Activated T-helper 9 cell treated with anti-CD3 and anti-CD28 coated beads, Interleukin-2, amount 50 U/mL, for 16 hours (primary cell): ENCODE results near the gene SPTBN5.

Experiments used
- DNase-seq: peaks from one replicate; pipeline ENCODE4 v3.0.0-alpha.2; 2020; ENCODE audit warnings: low read depth

The SPTBN5 gene

DNA sequence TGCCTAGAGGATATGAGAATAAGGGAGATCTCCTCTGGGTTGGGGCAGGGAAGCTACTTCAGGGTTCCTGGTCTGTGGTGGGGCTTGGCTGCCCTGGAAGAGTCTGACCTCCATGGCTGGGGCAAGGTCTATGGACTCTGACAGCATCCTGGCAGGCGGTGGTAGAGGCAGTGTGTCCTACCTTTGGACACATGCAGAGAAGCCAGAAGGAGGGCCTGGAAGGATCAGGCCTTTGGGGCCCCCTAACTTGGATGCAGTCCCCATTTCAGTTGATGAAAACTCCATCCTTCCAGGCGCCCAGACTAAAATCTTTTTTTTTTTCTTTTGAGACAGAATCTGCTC lies 10.4 kb downstream of the SPTBN5 start:
- DNase-seq = no peak

DNA sequence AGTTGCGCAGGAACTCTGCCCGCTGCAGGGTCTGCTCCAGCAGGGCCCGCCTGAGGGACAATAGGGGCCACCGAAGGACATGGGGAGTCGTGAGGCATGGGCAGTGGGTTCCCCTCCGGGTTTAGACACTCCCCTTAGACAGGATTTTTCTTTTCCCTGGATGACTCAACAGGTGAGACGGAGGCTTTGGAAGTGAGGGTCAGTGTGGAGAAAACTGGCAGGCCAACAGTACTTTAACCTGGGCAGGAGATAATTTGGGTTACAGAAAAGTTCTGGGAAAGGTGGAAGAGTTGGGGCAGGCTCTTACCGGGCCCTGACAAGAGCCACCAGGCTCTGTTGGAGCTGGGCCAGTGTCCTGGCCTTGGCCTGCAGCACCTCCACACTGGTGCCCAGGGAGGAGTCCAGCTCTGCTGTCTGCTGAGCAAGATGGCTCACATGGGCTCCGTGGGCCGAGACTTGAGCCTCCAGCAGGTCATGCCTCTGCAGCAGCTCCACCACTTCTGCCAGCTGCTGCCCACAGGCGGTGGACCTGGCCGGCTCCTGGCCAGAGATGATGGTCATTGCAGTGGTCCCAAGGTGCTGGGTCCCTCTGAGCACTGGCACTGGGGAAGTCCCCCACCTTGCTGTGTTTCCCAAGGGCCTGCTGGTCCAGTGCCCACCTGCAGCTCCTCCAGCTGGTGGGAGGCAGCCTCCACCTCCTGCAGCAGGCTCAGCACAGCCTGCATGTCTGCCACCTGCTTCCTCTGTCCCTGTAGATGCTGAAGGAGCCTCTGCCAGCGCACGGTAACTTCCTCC lies 11.0 kb downstream of the SPTBN5 start:
- DNase-seq = no peak

DNA sequence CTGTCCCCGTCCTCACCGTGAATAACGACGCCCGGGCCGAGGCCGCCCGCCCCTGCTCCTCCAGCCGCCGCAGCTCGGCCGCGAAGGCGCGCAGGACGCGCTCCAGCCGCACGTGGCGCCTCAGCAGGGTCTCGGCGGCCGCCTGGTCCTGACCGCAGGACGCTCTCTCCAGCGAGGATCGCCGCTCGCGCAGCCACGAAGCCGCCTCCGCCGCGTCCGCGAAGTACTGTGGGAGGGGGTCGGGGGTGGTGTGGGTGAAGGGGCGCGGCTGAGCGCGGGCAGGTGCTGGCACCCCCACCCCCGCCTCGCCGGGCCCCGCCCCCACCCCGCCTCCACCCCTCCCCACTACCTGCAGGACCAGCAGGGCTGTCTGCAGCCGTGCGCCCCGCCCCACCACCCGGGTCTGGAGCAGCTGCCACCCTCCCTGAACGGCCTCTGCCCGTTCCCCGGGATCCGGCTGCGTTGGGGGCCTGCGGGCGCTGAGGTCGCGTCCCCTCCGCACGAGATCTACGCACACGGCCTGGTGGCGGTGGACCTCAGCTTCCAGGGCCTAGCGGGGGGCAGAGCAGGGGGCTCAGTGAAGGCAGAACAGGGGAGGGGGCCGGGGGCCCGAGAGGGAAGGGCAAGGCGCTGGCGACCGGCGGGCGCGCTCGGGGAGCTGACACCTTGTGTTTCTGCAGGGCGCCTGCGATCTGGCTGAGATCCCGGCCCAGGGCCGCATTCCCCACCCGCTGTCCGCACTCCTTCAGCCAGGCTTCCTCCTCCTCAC lies 11.7 kb downstream of the SPTBN5 start:
- no peak for DNase-seq

DNA sequence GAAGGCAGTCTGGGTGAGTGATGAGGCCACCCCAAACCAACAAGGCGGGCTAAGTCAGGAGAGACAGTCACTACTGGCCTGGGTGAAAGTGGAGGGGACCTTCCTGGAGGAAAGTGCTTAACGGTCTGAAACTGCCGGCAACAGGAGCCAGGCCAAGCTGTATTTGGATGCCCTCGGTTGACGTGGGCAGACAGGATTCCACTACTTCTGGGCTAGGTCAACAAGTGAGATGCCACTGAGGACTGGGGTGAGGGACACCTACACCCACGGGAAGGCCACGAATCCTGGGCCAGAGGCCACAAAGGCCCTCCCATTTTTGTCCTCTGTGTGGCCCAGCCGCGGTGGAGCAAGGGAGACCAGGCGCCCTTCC lies 12.3 kb downstream of the SPTBN5 start:
- no peak for DNase-seq

DNA sequence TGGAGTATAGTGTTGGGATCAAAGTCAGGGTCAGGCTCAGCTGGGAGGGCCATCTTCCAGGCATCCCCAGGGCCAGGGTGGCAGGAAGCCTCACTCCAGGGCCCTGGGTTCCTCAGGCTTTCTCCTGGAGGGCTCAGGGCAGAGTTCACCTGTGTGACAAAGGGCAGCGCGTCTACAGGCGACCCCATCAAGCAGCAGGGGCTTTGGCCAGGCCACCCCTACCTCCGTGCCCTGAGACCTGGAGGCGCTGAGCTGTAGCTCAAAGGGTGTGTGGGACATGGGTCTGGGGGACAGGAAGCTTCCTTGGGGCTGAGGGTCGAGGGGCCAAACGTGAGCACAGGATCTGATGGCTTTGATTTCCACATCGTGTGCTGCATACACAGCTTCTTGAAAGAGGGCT lies 12.8 kb downstream of the SPTBN5 start:
- no peak for DNase-seq

DNA sequence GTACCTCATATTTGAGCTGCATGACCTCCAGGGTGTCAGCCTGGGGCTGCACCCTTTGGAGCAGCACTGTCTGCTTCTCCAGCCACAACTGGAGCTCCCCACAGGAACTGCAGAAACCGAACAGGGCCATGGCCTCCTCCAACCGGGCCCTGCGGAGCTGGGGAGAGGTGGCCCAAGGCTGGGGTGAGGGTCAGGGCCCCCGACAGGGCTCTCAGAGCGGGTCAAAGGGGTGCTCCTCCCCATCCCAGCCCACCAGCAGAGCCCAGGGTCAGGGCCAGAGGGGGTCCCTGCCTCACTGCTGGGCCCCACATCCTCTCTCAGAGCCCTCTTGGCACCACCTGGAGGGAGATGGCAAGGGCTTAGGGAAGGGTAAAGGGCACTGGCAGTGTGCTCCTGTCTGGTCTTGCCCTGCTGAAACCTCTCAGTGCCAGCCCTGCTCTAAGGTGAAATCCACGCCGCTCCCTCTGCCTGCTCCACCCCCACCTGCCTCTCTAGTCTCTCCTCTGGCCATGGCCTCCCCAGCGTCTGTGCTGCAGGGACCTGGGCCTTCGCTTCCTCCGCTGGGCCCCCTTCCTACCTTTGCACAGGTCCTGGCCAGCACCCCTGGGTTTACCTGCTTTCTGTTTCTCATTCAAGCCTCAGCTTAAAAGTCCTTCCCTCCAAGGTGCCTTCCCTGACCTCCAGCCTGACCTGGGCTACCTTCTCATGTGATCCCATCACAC lies 13.5 kb downstream of the SPTBN5 start:
- no peak for DNase-seq

DNA sequence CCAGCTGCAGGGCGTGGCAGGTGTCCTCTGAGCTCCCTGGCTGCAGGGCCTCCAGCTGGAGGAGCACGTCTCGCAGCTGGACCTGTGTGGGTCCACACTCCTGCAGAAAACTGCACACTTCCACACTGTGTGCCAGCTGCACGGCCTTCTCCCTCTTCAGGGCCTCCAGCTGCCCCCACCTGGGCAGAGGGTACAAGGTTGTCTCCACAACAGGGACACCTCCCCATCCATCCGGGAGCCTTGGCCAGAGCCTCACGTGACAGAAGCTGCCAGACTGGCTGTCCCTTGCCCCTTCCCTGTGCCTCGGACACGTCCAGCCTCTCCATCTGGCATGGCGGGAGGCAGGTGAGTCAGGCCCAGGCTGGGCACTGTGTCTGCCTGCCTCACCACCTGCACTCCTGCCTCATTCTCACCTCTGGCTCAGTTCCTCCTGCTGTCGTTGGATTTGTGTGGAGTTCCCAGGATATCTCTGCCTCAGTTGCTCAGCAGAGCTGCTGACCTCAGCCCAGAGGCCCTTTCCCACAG lies 14.5 kb downstream of the SPTBN5 start:
- DNase-seq = no peak

DNA sequence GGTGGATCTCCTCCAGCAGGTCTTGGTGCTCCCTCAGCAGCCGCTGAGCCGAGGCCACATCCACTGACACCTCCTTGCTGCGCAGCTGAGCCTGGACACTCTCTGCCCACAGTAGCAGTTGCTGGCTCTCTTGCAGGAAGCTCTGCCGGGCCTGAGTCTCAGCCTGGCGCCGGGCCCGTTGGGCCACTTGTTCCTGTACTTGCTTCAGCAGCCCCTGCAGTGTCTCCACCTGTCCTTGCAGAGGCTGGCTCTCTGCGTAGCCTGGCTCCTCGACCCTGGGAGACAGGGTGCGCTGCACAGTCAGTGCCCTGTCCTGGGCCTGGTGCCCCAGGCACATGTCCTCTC lies 15.5 kb downstream of the SPTBN5 start:
- no peak for DNase-seq

DNA sequence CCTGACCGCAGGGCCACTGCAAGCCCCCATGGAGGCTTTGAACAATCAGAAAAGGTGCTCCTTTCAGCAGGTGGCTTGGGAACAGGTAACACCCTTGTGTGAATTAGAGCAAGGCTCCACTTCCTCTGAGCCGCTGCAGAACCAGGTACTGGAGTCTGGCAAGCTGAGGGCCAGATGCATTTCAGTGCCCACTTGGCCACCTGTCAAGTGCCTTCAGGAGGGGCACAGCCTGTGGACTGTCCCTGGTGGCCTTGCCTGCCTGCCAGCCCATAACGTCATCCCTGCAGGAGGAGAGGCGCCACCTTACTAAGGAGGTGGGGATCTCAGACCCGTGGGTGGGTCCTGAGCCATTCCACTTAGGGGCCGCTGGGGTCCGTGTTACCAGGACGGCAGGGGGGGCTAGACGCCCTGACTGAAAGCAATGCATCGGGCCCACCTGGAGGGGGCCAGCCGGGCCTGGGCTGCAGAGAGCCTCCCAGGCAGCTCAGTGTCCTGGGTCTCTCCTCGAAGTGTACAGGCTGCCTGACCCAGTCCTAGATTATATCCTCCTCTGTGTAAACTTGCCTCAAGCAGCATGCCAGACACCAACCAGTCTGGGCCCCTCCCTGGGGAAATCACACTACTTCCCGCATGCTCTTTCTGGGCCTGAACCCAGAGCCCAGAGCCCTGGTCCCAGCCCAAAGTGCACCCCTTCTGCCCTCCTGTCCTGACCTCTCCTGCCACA lies 16.1 kb downstream of the SPTBN5 start:
- no peak for DNase-seq

DNA sequence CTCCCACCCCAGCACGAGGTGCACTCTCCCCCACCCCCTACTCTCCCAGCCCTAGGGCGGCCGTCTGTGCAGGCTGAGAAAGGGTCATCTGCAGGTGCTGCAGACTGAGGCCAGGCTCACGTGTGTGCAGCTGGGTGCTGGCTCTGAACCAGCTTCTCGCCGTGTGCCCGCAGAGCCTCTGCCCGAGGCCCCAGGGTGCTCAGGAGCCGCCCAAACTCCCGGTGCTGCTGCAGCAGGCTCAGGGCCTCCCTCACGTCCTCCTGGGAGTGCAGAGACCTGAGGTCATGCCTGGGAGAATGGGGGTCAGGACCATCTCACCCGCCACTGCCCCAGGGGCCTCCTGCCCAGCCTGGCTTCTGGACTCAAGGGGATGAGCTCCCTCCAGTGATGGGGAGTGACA lies 17.2 kb downstream of the SPTBN5 start:
- no peak for DNase-seq

DNA sequence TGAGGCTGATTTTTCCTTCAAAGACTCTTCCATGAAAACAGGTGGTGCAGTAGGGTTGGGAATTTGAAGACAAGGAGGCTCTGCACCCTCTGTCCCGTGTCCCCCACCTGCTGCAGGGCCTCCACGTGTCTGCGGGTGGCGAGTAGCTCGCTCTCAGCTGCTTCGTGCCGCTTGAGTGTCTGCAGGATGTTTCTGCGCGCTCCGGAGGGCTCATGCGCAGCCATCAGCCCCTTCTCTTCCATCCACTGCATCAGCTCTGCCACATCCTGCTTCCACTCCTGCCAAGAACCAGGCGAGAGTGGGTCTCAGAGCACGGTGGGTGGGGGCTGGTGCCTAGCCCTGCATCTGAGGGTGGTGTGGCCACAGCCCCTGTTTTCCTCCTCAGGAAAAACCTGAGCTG lies 17.8 kb downstream of the SPTBN5 start:
- DNase-seq = no peak

DNA sequence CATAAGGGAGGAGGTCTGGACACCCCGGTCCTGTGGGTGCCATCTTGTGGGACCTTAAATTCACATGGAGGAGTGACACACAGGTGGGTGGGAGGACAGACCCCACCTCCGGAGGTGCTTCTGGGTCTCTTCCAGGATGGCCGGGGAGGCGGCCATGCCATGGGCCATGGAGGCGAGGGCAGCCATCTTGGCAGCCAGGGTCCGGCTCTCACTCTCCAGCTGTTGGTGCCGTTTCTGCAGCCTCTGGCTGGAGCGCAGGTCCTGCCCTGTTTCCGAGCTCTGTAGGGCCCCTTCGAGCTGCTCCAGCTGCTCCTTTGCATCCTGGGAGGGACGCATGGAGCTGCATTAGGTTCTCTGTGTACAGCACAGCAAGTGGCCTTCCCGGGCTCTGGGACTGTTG lies 19.1 kb downstream of the SPTBN5 start:
- DNase-seq = no peak

DNA sequence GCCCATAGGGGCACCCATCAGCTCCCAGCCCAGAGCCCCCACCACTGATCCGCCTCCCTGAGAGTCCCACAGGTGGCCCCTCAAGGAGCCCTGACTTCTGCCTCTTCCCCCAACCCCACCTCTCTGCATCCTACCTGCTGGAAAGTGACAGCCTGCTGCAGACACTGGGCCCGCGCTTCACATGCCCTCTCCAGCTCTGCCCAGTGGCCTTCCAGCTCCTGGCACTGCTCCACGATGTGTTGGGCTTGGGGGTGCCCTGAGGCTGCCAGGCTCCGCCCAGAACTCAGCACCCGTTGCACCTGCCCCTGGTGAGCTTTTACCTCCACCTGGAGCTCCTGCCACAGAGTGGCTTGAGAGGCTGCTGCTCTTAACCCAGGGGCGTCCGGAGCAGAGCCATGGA lies 20.1 kb downstream of the SPTBN5 start:
- no peak for DNase-seq

DNA sequence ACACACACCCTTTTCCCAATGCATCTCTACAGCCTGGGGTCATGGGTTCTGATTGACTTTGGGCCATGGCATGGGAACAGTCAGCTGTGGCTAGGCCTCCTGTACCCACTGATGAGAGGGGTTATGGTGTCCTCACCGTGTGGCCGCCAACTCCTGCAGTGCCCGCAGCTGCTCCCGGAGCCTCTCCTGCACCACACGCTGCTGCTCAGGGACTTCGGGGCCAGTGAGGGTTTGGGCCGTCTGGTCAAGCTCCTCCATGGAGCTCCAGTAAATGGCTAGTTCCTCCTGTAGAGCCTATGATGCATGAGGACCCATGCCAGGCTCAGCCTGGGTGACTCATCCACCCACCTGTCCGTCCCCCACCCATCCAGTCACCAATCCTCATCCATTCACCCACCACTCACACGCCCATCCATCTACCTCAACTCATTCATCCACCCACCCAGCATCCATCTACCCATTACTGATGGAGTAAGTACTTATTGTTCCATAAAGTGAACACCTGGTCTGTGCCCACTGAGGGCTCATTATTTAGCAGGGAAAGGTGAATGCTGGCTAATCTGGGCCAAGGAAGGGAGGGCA lies 21.6 kb downstream of the SPTBN5 start:
- DNase-seq = no peak

DNA sequence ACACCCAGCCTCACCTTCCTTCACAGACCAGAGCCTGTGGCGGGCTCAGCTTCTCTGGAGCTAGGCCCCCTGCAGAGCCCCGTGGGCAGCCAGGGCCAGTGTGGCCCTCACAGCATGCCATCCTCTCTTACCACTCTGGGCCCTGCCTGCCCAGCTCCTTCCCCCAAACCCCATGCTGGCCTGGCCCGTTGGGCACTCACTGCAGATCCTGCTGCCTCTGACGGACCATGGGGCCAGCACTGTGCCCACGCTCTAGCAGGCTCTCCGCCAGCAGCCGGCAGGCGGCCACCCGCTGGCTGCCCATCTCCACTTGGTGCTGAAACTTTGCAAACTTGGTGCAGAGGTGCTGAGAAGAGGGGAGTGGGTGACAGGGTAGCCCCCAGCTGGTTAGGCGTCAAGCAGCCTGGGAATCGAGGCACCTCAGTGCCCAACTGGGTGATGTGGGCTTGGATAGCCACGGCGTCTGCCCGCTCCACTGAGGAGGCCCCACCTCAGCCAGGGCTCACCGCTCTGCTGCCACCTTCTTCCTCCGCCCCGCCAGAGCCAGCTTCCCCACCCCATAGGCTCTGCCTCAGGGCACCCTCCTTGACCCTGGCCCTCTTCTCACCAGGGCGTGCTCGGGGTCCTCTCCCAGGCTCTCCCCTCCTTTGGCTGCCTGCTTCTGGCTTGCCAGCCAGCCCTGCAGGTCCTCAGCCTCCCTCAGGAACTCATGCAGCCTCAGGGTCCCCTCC lies 22.5 kb downstream of the SPTBN5 start:
- no peak for DNase-seq

DNA sequence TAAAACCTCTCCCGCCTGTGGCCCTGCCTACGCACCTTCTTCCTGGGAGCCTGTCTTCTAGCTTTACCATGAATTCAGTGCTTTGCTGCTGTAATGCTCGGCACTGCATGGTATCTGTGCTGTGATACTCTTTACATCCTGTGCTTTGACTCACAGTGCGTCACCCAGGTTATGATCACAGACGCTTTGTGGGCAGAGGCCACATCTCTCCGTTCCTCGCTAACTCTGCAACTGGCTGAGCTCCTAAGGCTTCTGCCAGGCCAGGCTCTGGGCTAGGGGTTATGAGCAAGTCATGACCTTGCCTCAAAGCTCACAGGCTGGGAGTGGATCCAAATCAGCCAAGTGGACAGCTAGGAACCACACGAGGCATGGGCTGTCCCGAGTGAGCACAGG lies 23.2 kb downstream of the SPTBN5 start:
- peak; percentile 41 for DNase-seq

DNA sequence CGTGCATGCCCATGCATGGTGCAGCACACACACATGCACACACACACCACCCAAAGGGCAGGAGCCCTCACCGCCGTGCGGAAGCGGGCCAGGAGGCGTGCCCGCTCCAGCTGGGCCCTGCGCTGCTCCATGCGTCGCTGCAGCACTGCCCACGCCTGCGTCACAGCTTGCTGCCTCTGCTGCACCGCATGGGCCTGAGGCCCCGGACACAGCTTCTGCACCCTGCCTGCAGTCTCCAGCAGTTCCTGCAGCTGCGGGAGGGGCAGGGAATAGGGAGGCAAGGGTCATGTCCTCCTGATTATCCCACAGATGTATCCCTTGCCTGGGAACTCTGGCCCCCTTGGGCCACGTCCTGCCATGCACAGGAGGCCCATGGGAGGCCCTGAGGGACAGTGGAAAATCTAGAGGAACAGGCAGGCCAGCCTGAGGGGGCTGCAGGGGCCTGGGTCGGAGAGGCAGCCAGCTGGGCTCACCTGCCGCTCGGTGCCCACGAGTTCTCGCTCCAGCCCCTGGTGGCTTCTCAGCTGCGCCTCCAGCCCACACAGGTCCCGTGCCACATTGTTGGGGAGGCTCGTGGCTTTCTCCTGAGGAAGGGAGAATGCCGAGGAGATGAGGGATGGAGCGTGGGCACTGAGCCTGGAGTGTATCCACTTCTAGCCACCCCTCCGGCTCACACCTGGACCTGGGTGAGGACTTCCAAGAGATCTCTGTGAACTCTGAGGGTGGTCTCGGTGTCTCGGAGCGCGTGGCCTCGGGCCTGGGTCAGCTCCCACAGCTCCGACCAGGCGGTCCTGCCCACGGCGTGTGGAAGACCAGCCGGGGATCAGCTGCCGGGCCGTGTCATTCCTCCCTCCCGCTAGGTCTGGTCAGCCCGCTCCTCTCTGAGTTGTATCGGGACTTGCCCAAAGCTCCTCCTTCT lies 23.8 kb downstream of the SPTBN5 start:
- no peak for DNase-seq

DNA sequence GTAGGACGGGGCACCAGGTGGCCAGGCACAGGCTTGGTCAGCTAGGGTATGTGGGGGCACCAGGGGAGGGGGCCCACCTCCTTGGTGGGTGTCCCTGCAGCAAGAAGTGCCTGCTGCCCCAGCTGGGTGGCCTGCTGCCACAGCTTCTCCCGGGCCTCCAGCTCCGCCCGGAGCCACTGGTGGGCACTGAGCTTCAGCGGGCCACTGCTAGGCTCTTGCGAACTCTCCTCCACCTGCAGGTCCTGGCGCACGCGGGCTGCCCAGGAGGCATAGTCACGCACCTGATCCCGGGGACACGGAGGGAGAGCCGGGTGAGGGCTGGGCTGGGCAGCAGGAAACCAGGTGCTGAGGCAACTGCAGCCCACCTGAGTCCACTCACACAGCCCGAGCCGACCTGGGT lies 25.5 kb downstream of the SPTBN5 start:
- no peak for DNase-seq

DNA sequence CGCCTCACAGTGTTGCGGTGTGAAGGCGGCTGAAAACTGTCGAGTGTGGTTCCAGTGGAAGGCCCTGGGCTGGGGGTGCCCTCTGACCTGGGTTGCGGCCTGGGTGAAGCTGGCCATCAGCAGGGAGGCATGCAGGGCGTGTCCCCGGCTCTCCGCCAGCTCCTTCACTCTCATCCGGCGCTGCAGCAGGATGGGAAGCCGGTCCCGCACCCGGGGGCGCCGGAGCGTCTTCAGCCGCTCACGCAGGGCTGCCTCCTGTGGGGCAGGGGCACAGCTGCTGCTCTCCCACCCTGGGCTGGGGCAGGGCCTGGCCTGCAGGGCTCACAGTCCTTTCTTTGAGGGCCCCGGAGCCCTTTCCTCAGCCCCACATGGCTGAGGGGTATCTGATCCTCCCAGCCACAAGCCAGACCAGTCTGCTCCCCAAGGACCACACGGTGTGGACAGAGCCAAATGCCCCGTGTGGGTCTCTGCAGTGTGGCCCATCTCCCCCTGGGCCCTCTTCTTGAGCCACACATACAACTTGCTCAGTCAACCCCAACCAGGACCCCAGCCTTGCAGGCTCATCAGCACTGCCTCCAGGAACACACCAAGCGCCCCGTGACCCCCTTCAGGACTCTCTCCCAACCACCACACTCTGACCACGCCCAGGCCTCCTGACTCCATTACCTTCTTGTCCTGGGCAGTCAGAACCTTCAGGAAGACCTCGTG lies 26.8 kb downstream of the SPTBN5 start:
- DNase-seq = no peak

DNA sequence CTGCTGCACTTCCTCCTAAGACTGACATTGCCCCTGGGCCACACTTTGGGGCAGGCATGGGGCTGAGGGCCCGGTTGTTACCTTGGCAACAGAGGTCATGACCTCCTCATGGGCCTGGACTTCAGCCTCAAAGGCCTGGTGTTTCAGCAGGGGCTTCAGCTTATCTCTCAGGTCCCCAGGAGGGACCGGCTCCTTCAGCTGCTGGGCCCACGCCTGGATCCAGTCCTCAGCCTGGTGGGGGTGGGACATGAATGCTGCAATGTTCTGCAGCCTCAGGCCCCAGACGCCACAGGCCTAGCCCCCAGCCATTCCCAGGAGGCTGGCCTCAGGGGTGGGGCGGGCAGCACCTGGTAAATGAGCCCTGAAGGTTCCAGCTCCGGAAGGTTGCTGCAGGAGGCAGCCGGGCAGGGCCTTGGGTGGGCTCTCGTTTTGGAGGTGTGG lies 27.6 kb downstream of the SPTBN5 start:
- no peak for DNase-seq
